IPS DF 19.7 (cell line): ENCODE data around the gene SPOP.
"Not testable (repeated sequence)": the region's sequence is repeated elsewhere in the genome, so short reads cannot be mapped to it uniquely, and the experiment has no call there.

Experiments used
- DNase-seq: peaks from one replicate; pipeline ENCODE4 v3.0.0-alpha.2; 2013; ENCODE audit warnings: low read depth, low spot score

SPOP gene

DNA sequence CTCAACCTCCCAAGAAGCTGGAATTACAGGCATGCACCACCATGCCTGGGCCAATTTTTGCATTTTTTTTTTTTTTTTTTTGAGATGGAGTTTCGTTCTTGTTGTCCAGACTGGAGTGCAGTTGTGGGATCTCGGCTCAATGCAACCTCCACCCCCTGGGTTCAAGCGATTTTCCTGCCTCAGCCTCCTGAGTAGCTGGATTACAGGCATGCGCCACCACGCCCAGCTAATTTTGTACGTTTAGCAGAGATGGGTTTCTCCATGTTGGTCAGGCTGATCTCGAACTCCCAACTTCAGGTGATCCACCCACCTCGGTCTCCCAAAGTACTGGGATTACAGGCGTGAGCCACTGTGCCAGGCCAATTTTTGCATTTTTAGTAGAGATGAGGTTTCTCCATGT, 127.1 kb downstream of the SPOP start:
- not testable (repeated sequence) for DNase-seq

DNA sequence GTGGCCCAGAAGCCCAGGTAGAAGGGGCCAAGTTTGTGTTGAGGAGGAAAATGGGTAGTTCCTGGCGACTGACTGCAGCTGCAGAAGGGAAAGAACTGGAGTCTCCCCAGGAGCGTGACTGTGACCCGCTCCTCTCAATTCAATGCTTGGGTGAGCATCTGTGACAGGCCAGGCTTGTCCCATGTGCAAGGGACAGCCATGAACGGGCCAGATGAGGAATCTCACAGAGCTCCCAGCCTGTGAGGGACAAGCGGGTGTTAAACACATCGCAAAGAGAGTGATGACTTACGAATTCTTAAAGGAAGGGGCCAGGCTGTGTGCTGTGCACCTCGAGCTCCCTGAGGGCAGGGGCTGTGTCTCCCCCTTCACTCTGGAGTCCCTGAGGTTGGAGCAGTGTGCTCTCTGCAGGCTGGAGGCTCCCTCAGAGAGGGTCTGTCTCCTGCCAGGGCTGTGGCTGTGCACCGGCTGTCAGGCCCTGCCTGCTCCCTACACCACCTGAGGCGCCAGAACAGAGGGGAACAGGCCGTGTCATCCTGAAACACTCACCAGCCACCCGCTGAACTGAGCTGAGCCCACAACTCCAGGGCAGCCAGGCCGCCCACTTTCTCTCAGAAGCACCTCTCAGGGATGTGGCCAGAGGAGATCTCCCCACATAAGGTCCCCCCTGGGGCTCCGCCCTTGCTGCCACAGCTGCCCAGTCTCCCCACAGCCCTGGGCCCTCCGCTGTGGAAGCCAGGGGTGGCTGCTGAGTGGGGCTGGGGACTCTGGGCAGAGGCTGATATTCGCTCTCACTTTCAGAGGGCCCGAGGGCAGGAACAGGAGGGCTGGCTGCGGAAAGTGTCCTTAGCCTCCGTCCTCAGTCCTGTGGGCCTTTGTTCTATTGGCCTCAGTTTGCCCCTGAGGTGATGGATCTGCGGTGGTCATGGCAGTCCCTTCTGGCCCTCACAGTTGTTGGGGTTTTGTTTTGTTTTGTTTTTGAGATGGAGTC, 127.9 kb downstream of the SPOP start:
- no peak for DNase-seq

DNA sequence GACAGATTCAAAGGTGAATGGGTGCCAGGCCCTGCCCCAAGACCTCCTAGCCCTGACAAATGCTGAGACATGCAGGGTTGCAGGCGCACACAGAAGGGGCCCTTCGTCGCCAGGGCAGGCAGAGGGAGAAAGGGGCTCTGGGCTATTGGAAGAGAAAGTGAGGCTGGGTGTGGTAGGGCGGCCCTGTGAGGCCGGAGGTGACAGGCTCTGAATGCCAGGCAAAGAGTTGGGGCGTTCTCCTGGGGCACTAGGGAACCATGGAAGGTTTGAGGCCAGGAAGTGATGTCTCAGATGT, 128.6 kb downstream of the SPOP start:
- no peak for DNase-seq
